Lower leg skin (tissue), 4 donors: Measurements from ENCODE around the gene PCDHGA1. TPM values are rescaled to one million over a fixed set of nuclear protein-coding genes. Genes with fewer than 3 reads are reported as not detected.

Experiments
- DNase-seq, 2 donors: peaks; one replicate each; pipeline ENCODE4 v3.0.0-alpha.2; 2019; ENCODE audit warnings: low spot score in 2 of 2
- H3K4me3 ChIP-seq: fragments of 200-600 bp; sonication (generic); 2 replicates; pipeline ENCODE4 v1.5.1; 2017; ENCODE audit warnings: mild to moderate bottlenecking, low read depth; ENCODE audit not compliant: poor library complexity, severe bottlenecking
- CTCF ChIP-seq, 3 donors: fragments of 450-650 bp; IDR thresholded peaks; one replicate each; pipeline ENCODE4 v1.5.1; 2016; ENCODE audit warnings: antibody characterized with exemption in 3 of 3, mild to moderate bottlenecking in 3 of 3, moderate library complexity in 2 of 3
- POLR2A ChIP-seq, 2 donors: fragments of 450-650 bp; IDR thresholded peaks; one replicate each; pipeline ENCODE4 v1.6.1; 2016 to 2017; ENCODE audit warnings: antibody characterized with exemption in 2 of 2, mild to moderate bottlenecking in 1 of 2, moderate library complexity in 1 of 2
- WGBS, 2 donors: methylation state at CpG; one replicate each; pipeline ENCODE4 v1.1.5; 2018; 5-methylcytosine and 5-hydroxymethylcytosine counted together
- intact Hi-C: fragments of 100-400 bp; cut with DNase I; formaldehyde crosslinking; loops from one replicate; pipeline ENCODE4 v1.15.0; 2023; ENCODE audit warnings: low total_unique reads
- total RNA-seq, 4 donors: library from RNA; depleted of rRNA; stranded (reverse); fragments of >200 nt; gene quantifications; one replicate each; pipeline ENCODE4 v1.1.0, GENCODE V29; 2016

The PCDHGA1 gene
- total RNA-seq, 4 donors from 2014 or later, result 0.52 to 0.54 (median 0.53) TPM; not detected in 1

- peak in 1 of 2 donors; percentile 68 for DNase-seq
- 94 to 95% methylated on average over 10 of the region's 10 CpGs for WGBS, 2 donors
- no peak for TF ChIP-seq CTCF (IDR thresholded peaks at IDR 0.05)
- no peak for TF ChIP-seq POLR2A (IDR thresholded peaks at IDR 0.05)
- intact Hi-C loops, result no loop called here
- no peak overlapping the region for H3K4me3 ChIP-seq
Measured at GRCh38 chr5:141489841-141490240, 159.5 kb downstream of the PCDHGA1 start.

- no peak overlapping the region for H3K4me3 ChIP-seq
- intact Hi-C loops, result no loop called here
- 96 to 97% methylated on average over 10 of the region's 10 CpGs for WGBS, 2 donors
- TF ChIP-seq CTCF (IDR thresholded peaks at IDR 0.05), result no peak
- no peak for TF ChIP-seq POLR2A (IDR thresholded peaks at IDR 0.05)
- peak in 1 of 2 donors; percentile 60 for DNase-seq
Measured at GRCh38 chr5:141490271-141490670, 160.0 kb downstream of the PCDHGA1 start.

- intact Hi-C loops, result no loop called here
- peak in 1 of 2 donors; percentile 76 for DNase-seq
- WGBS, 2 donors, result 86 to 92% methylated on average over 13 of the region's 13 CpGs
- TF ChIP-seq POLR2A (IDR thresholded peaks at IDR 0.05) (no peak), CTCF (IDR thresholded peaks at IDR 0.05) (no peak)
- H3K4me3 ChIP-seq, result no peak overlapping the region
Measured at GRCh38 chr5:141490771-141491170, 160.5 kb downstream of the PCDHGA1 start.

GRCh38 chr5:141491323-141492167, 161.2 kb downstream of the PCDHGA1 start:
- DNase-seq, result peak in 1 of 2 donors; percentile 84
- intact Hi-C loops, result no loop called here
- TF ChIP-seq POLR2A (IDR thresholded peaks at IDR 0.05), result no peak
- no peak for TF ChIP-seq CTCF (IDR thresholded peaks at IDR 0.05)
- no peak overlapping the region for H3K4me3 ChIP-seq
- 77% methylated on average over 62 to 66 of the region's 66 CpGs for WGBS, 2 donors

GRCh38 chr5:141492168-141492885, 162.0 kb downstream of the PCDHGA1 start:
- TF ChIP-seq CTCF (IDR thresholded peaks at IDR 0.05), result no peak
- no peak for TF ChIP-seq POLR2A (IDR thresholded peaks at IDR 0.05)
- intact Hi-C loops, result no loop called here
- DNase-seq, result peak in 1 of 2 donors; percentile 71
- H3K4me3 ChIP-seq, result no peak overlapping the region
- 89% methylated on average over 39 to 57 of the region's 68 CpGs for WGBS, 2 donors
